HEK293 (cell line): ENCODE results near the gene ANO6.

Experiments used
- CTCF ChIP-seq: fragments of 450-650 bp; formaldehyde crosslinking; IDR thresholded peaks from 2 replicates; pipeline ENCODE4 v1.5.1; 2016; ENCODE audit warnings: missing biosample characterization, missing genetic modification characterization
- HIC1 ChIP-seq: fragments of 450-650 bp; formaldehyde crosslinking; IDR thresholded peaks from 2 replicates; pipeline ENCODE4 v1.5.1; 2016; ENCODE audit warnings: missing biosample characterization, missing genetic modification characterization
- KLF17 ChIP-seq: fragments of 450-650 bp; formaldehyde crosslinking; IDR thresholded peaks from 2 replicates; pipeline ENCODE4 v1.5.1; 2016; ENCODE audit warnings: missing biosample characterization, missing genetic modification characterization
- KLF8 ChIP-seq: fragments of 450-650 bp; formaldehyde crosslinking; IDR thresholded peaks from 2 replicates; pipeline ENCODE4 v1.5.1; 2016; ENCODE audit warnings: missing biosample characterization, missing genetic modification characterization
- TCF7L2 ChIP-seq: IDR thresholded peaks from 2 replicates; pipeline ENCODE4 v1.6.1; 2011; ENCODE audit warnings: low read depth, mild to moderate bottlenecking, inconsistent platforms, low read length, moderate library complexity, borderline replicate concordance
- ZFP3 ChIP-seq: fragments of 450-650 bp; formaldehyde crosslinking; IDR thresholded peaks from 2 replicates; pipeline ENCODE4 v1.5.1; 2016; ENCODE audit warnings: low read depth, missing biosample characterization, missing genetic modification characterization
- ZNF121 ChIP-seq: fragments of 450-650 bp; formaldehyde crosslinking; IDR thresholded peaks from 2 replicates; pipeline ENCODE4 v1.5.1; 2016; ENCODE audit warnings: missing biosample characterization, missing genetic modification characterization
- ZNF18 ChIP-seq: fragments of 450-650 bp; formaldehyde crosslinking; IDR thresholded peaks from 2 replicates; pipeline ENCODE4 v1.5.1; 2016; ENCODE audit warnings: missing biosample characterization, missing genetic modification characterization
- ZNF274 ChIP-seq, 2 experiments: fragments of 200-500 bp in 1 of 2; fragments of 450-650 bp in 1 of 2; sonication (Bioruptor generic) in 1 of 2; formaldehyde crosslinking in 1 of 2; IDR thresholded peaks; 2 replicates each; pipeline versions ENCODE4 v1.5.1 to v1.6.1; 2014 to 2016; ENCODE audit warnings: borderline replicate concordance in 1 of 2, inconsistent platforms in 1 of 2, low read length in 1 of 2, missing biosample characterization in 1 of 2, missing genetic modification characterization in 1 of 2
- ZNF423 ChIP-seq: fragments of 450-650 bp; formaldehyde crosslinking; IDR thresholded peaks from 2 replicates; pipeline ENCODE4 v1.5.1; 2016; ENCODE audit warnings: missing biosample characterization, missing genetic modification characterization
- ZNF600 ChIP-seq: fragments of 450-650 bp; formaldehyde crosslinking; IDR thresholded peaks from 2 replicates; pipeline ENCODE4 v1.5.1; 2016; ENCODE audit warnings: missing biosample characterization, missing genetic modification characterization

- TF ChIP-seq ZNF274 (IDR thresholded peaks at IDR 0.05; ENCODE audit: low read length) (no peak), ZNF274 (tag by site-specific recombination; IDR thresholded peaks at IDR 0.05; ENCODE audit: borderline replicate concordance) (no peak), ZNF18 (tag by site-specific recombination) (no peak), ZNF600 (tag by site-specific recombination) (no peak), HIC1 (tag by site-specific recombination) (no peak), KLF8 (tag by site-specific recombination) (no peak), CTCF (tag by site-specific recombination) (no peak), ZNF121 (tag by site-specific recombination) (no peak), ZFP3 (no peak), TCF7L2 (no peak), KLF17 (tag by site-specific recombination) (no peak), ZNF423 (no peak)
Observed at GRCh38 chr12:45302621-45303369, 86.9 kb downstream of the ANO6 start.
